ENCODE results near the gene MAU2.

Gene MAU2, protein sequence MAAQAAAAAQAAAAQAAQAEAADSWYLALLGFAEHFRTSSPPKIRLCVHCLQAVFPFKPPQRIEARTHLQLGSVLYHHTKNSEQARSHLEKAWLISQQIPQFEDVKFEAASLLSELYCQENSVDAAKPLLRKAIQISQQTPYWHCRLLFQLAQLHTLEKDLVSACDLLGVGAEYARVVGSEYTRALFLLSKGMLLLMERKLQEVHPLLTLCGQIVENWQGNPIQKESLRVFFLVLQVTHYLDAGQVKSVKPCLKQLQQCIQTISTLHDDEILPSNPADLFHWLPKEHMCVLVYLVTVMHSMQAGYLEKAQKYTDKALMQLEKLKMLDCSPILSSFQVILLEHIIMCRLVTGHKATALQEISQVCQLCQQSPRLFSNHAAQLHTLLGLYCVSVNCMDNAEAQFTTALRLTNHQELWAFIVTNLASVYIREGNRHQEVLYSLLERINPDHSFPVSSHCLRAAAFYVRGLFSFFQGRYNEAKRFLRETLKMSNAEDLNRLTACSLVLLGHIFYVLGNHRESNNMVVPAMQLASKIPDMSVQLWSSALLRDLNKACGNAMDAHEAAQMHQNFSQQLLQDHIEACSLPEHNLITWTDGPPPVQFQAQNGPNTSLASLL

DNA sequence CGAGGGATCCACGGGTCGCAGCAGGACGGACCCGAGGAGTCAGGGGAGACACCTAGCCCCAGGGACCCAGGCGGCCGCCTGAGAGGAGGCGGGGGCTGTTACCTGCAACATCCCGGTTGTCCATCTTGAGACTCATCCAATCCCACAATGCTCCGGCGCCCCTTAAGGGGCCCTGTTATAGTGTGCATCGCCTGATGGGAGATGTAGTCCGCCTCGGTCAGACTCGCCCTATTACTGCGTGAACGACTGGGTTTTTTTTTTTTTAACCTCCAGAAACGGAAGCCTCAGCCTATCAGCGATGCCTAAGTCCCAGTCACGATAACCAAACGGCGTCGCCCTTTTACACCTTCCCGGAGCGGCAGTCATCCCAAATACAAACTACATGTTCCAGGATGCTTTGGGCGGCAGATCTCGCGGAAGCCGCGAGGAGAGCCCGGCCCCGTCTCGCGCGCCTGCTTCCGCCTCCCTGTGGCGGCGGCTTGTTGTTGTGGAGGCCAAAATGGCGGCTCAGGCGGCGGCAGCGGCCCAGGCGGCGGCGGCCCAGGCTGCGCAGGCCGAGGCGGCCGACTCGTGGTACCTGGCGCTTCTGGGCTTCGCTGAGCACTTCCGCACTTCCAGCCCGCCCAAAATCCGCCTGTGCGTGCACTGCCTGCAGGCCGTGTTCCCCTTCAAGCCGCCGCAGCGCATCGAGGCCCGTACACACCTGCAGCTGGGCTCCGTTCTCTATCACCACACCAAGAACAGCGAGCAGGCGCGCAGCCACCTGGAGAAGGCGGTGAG lies at the start of gene MAU2, which contains the start of gene SUGP1:
Gene MAU2 (plus strand): TSS at position 469 of the 780 bp plus-strand sequence. CDS start 31 bp downstream, at position 500.
Gene SUGP1 (minus strand): TSS at position 149 of the 780 bp plus-strand sequence. CDS start 13 bp downstream, at position 136.
- H3K27me3 Mint-ChIP-seq = no peaks in the 10 kb centered on the region
- peaks cover 10% of the 10 kb centered on the region for H3K36me3 Mint-ChIP-seq
- H3K9me3 Mint-ChIP-seq = no peaks in the 10 kb centered on the region
- H3K27ac Mint-ChIP-seq = peak within 1 kb of the TSS; percentile 99
- H3K4me3 Mint-ChIP-seq = peak within 1 kb of the TSS; percentile 91
- H3K4me1 Mint-ChIP-seq = peaks cover 36% of the 10 kb centered on the region

DNA sequence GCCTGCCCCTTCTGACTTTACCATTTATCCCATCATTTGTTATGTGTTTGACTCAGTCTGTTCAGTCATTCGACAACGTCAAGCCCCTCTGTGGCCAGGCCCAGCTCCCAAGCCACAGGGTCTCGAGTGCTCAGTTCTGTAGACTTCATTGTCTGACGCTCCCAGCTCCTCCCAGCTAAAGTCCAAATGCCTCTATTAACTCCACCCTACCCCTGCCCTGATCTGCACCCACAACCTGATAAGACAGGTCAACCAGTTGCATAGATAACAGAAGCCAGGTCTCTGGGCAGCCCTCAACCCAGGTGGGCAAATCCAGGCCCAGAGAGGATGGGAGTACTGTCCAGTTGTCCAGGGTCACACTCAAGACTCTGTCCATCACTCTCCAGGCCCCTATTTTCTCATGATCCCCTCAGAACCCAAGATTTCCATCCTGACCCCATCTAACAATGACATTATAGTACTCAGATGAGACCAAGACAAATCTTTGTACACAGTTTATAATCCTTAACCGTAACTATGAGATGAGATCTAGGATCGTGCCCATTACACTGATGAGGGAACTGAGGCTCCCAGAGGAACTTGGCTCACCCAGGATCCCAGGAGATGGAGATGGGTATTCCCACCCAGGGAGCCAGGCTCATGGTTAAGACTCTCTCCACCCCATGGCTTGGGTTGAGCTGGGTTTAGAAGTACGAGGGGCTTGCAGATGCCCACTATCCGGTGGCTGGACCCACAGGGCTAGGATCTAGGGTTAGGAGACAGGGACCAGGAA lies 48.6 kb upstream of the MAU2 start:
- H3K27ac Mint-ChIP-seq = no peak overlapping the region

DNA sequence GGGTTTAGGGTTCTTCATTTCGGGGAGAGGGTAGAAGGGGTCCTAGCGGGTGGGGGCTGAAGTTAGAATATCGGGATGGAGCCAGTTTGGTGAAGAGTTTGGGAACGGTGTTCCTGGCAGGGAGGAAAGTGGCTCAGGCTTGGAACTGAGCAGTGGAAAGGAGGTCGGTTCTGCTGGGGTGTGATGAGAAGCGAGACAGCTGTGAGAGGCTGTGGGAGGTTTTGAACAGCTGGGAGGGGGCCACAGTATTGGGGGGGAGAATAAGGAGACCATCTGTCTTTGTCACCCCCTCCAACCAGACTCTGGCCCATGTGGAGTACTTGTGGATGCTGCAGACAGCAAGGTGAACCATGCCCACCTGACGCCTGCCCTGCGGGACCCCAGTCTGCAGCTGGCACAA lies 46.5 kb upstream of the MAU2 start:
- Mint-ChIP-seq H3K36me3 (peaks cover 9% of the 10 kb centered on the region), H3K27me3 (peaks cover 9% of the 10 kb centered on the region), H3K9me3 (no peaks in the 10 kb centered on the region), H3K4me3 (no peak overlapping the region), H3K4me1 (peaks cover 6% of the 10 kb centered on the region), H3K27ac (no peak overlapping the region)

More for the DNA sequence above, 48.6 kb upstream of the MAU2 start:
- peaks cover 6% of the 10 kb centered on the region for H3K4me1 Mint-ChIP-seq
- no peak overlapping the region for H3K4me3 Mint-ChIP-seq
- H3K27me3 Mint-ChIP-seq = peaks cover 9% of the 10 kb centered on the region
- H3K36me3 Mint-ChIP-seq = peaks cover 6% of the 10 kb centered on the region
- no peaks in the 10 kb centered on the region for H3K9me3 Mint-ChIP-seq

DNA sequence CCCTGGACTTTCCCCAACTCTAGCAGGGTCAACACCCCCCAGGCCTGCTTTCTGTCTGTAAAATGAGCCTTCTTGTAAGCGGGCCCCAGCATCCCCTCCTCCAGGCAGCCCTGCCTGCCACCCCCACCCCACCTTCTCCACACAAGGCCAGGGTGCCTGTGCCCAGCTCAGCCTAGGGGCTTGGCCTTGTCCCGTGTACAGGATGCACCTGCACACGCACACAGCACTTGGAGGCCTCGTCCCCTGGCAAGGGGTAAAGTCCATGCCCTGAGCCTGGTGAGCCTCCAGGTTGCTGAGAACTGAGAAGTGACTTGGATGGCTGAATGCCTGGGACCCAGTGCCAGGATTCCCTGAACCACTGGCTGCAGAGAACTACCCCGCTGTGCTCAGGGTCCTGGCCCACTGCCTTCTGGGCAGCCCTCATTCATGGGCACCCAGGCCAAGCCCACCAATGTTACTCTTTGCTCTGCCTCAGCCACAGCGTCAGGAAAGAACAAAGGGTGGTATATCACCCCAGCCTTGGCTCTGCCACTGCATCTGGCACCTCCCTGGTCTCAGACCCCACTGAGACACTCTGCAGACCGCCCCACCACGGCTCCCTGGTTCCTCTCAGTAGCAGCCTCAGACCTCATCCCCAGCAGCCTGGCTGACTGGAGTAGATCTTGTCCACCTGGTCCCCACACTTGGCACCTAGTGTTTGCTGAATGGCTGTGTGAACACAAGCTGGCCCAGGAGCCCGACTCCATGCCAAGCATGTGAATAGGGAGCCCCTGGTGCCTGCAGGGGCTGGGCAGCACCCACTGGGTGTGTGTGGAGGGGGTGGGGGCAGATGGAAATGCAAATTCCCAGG lies 45.7 kb upstream of the MAU2 start:
- no peak overlapping the region for H3K27ac Mint-ChIP-seq
- H3K27me3 Mint-ChIP-seq = peaks cover 9% of the 10 kb centered on the region
- H3K4me1 Mint-ChIP-seq = peaks cover 6% of the 10 kb centered on the region
- no peaks in the 10 kb centered on the region for H3K9me3 Mint-ChIP-seq
- peaks cover 9% of the 10 kb centered on the region for H3K36me3 Mint-ChIP-seq
- no peak overlapping the region for H3K4me3 Mint-ChIP-seq

DNA sequence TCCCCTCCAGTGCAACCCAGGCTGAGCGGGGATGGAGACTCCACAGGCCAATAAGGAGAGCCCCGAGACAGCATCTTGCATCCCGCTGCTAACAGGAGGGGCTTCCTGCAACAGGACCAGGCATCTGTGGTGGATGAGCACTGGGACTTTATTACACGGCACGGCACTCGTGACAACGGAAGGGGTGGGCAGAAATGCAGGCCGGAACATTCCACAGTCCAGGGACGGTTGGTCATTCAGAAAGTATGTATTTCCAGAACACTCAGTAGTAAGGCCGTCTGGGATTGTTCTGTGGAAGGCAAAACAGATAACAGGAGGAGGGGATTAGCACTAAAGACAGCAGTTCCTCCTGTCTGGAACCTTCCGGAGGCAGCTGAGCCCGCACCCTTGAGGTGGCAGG lies 44.2 kb upstream of the MAU2 start:
- Mint-ChIP-seq H3K27me3 (peaks cover 9% of the 10 kb centered on the region), H3K9me3 (no peaks in the 10 kb centered on the region), H3K4me3 (no peak overlapping the region), H3K27ac (no peak overlapping the region), H3K4me1 (peaks cover 6% of the 10 kb centered on the region), H3K36me3 (peaks cover 12% of the 10 kb centered on the region)

DNA sequence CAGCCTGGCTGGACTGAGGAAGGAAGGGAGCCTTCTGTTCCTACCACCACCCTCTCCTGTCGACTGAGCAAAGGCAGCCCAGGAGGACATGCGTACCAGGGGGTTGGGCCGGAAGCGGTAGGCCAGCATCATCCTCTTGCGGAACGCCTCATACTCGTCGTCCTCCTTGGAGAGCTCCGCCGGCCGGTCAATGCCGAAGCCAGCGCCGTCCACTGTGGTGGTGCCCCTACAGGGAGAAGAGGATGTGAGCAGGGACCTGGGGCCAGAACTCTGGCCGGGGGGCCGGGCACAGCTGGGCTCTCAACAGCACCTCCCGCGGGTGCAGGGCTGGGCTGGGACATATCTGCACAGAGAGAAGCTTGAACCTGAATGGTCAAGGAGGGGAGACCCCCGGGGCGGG lies 43.8 kb upstream of the MAU2 start:
- H3K4me1 Mint-ChIP-seq = peaks cover 6% of the 10 kb centered on the region
- H3K36me3 Mint-ChIP-seq = peaks cover 12% of the 10 kb centered on the region
- no peak overlapping the region for H3K4me3 Mint-ChIP-seq
- peaks cover 9% of the 10 kb centered on the region for H3K27me3 Mint-ChIP-seq
- H3K27ac Mint-ChIP-seq = no peak overlapping the region
- H3K9me3 Mint-ChIP-seq = no peaks in the 10 kb centered on the region

DNA sequence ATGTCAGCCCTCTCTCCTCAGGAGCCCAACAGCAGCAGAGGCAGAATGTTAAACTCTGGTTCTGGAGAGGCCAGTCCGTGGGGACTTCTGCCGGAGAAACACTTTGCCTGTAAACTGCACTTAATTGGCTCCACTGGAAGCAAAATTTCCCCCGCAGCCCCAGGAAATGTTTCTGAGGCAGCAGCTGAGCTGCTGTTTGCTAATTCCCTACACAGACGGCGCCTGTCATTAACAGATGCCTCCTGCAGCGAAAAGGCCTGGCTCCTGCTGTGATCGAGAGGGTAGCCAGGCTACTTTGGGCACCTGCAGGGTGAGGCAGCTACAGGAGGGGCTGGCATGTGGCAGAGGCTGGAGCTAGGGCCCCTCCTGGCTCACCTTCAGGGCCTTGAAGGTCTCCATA lies 42.3 kb upstream of the MAU2 start:
- no peak overlapping the region for H3K4me3 Mint-ChIP-seq
- H3K27ac Mint-ChIP-seq = no peak overlapping the region
- peaks cover 8% of the 10 kb centered on the region for H3K27me3 Mint-ChIP-seq

DNA sequence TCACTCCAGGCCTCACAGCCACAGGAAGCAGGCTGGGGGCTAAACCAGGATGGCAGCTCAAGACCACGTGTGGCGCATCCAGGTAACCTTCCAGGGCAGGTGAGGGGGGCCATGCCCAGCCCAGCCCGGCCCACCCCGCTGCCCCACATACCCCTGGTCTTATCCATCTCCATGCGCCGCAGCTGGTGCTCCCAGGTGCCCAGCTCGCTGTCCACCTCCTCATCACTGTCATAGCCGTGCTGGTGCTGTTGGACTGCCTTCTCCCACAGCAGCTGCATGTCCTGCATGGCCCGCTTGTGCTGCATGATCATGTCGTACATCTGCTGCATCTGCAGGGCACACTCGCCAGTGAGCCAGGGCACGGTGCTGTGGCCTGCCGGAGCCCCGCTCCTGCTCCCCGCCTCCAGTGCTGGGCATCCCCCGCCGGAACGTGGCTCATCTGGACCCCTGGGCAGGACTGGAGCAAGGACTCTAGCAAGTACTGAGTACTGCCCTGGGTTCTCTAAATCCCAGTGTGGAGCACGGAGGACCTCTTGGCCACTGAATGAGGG lies 41.5 kb upstream of the MAU2 start:
- H3K36me3 Mint-ChIP-seq = peaks cover 14% of the 10 kb centered on the region
- no peaks in the 10 kb centered on the region for H3K4me1 Mint-ChIP-seq
- no peaks in the 10 kb centered on the region for H3K9me3 Mint-ChIP-seq

More for the DNA sequence above, 42.3 kb upstream of the MAU2 start:
- Mint-ChIP-seq H3K9me3 (no peaks in the 10 kb centered on the region), H3K4me1 (peaks cover 6% of the 10 kb centered on the region), H3K36me3 (peaks cover 12% of the 10 kb centered on the region)

DNA sequence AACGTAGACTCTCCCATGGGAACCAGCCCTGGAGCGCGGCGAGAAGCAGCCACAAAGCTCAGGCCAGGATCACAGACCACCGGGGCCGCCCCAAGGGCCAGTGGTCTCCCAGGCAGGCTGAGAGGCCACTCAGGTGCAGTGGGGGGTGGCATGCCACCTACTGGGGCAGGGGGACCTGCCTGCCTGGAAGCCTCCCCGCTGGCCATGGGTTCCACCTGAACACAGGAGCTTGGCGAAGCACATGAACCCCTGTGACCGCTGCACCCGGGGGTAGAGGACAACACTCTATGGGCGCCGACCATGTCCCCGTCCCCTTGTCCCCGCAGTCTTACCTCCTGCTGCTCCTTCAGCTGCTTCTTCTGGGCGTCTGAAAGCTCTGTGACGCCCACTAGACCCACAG lies 40.8 kb upstream of the MAU2 start:
- peaks cover 2% of the 10 kb centered on the region for H3K27me3 Mint-ChIP-seq
- H3K27ac Mint-ChIP-seq = no peak overlapping the region

More for the DNA sequence above, 41.5 kb upstream of the MAU2 start:
- H3K4me3 Mint-ChIP-seq = no peak overlapping the region
- H3K27me3 Mint-ChIP-seq = peaks cover 2% of the 10 kb centered on the region
- H3K27ac Mint-ChIP-seq = no peak overlapping the region

DNA sequence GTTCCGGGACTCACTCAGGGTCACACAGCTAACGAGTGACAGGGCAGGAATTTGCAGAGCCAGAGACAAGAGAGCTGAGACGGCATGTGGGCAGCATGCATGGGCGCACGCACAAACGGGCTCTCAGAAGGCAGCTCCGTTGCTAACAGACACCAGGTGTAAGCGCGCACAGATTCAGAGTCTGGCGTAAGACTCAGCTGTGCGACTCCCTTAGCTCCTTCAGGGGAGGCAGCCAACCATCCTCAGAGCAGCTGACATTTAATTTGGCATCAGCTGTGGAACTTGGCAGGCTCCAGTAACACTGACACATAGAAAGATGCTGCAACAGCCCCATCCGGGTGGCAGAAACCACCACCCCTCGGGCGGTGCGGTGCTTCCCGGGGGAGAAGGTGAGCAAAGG lies 40.1 kb upstream of the MAU2 start:
- no peaks in the 10 kb centered on the region for H3K4me1 Mint-ChIP-seq
- H3K9me3 Mint-ChIP-seq = no peaks in the 10 kb centered on the region
- H3K27me3 Mint-ChIP-seq = peaks cover 2% of the 10 kb centered on the region
- H3K36me3 Mint-ChIP-seq = peaks cover 20% of the 10 kb centered on the region
- H3K27ac Mint-ChIP-seq = no peak overlapping the region
- H3K4me3 Mint-ChIP-seq = no peak overlapping the region

More for the DNA sequence above, 40.8 kb upstream of the MAU2 start:
- Mint-ChIP-seq H3K4me3 (no peak overlapping the region), H3K4me1 (no peaks in the 10 kb centered on the region), H3K36me3 (peaks cover 19% of the 10 kb centered on the region), H3K9me3 (no peaks in the 10 kb centered on the region)

DNA sequence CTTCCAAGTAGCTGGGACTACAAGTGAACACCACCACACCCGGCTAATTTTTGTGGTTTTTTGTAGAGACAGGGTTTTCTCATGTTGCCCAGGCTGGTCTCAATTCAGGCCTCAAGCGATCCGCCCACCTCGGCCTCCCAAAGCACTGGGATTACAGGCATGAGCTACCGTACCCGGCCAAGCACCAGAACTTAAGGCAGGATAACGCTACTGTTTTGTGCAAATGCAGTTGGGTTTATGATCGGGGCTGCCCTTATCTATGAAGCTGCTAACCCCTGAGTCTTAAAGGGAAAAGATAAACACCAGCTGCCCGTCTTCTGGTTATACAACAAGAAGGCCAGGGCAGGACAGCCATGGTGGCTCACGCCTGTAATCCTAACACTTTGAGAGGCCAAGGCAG lies 34.9 kb upstream of the MAU2 start:
- H3K4me3 Mint-ChIP-seq = no peak overlapping the region
- no peaks in the 10 kb centered on the region for H3K27me3 Mint-ChIP-seq
- H3K4me1 Mint-ChIP-seq = no peaks in the 10 kb centered on the region
- no peak overlapping the region for H3K27ac Mint-ChIP-seq
- peaks cover 16% of the 10 kb centered on the region for H3K36me3 Mint-ChIP-seq
- H3K9me3 Mint-ChIP-seq = no peaks in the 10 kb centered on the region

DNA sequence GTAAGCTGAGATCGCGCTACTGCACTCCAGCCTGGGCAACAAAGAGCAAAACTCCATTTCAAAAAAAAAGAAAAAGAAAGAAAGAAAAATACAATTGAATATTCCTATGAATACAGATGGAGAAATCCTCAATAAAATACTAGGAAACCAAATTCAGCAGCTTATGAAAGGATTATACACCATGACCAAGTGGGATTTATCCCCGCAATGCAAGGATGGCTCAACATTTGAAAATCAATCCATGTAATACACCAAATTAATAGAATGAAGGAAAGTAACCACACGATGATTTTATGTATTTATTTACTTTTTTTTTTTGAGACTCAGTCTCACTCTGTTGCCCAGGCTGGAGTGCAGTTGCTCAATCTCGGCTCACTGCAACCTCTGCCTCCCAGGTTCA lies 28.0 kb upstream of the MAU2 start:
- Mint-ChIP-seq H3K27me3 (no peaks in the 10 kb centered on the region), H3K9me3 (no peaks in the 10 kb centered on the region), H3K4me3 (no peak overlapping the region), H3K4me1 (no peaks in the 10 kb centered on the region), H3K27ac (no peak overlapping the region), H3K36me3 (peaks cover 23% of the 10 kb centered on the region)

DNA sequence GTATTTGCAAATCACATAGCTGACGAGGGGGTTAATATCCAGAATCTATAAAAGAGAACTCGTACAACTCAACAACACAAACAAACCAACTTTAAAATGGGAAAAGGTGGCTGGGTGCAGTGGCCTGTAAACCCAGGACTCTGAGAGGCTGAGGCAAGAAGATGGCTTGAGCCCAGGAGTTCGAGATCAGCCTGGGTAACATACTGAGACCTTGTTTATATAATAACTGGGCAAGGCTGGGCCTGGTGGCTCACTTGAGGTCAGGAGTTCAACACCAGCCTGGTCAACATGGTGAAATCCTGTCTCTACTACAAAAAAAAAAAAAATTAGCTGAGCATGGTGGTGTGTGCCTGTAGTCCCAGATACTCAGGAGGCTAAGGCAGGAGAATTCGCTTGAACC lies 25.7 kb upstream of the MAU2 start:
- Mint-ChIP-seq H3K9me3 (no peaks in the 10 kb centered on the region), H3K36me3 (peaks cover 23% of the 10 kb centered on the region), H3K27me3 (no peaks in the 10 kb centered on the region), H3K4me3 (no peak overlapping the region), H3K27ac (no peak overlapping the region), H3K4me1 (no peaks in the 10 kb centered on the region)

All from activated naive CD4-positive, alpha-beta T cell treated with anti-CD3 and anti-CD28 coated beads, Interleukin-2, amount 50 U/mL, for 24 hours (primary cell).